Keratinocyte (primary cell): ENCODE data around the gene CNTRL.

Experiments
- EZH2 ChIP-seq: IDR thresholded peaks from one replicate; pipeline ENCODE4 v1.6.1; 2012; ENCODE audit warnings: inconsistent platforms, mild to moderate bottlenecking, low read length, moderate library complexity
- TF ChIP-seq, protein P1 (sequence below), 3 experiments: IDR thresholded peaks in 1 of 3; conservative IDR thresholded peaks in 1 of 3; optimal IDR thresholded peaks in 1 of 3; 2 replicates in 2 of 3; 3 replicates in 1 of 3; pipeline versions ENCODE3 to v1.5.1; 2011; ENCODE audit warnings: low read length in 3 of 3, mild to moderate bottlenecking in 3 of 3, moderate library complexity in 2 of 3, control low read depth in 1 of 3, inconsistent platforms in 1 of 3; ENCODE audit not compliant: insufficient read depth in 2 of 3; ENCODE audit errors: extremely low read depth in 1 of 3

DNA sequence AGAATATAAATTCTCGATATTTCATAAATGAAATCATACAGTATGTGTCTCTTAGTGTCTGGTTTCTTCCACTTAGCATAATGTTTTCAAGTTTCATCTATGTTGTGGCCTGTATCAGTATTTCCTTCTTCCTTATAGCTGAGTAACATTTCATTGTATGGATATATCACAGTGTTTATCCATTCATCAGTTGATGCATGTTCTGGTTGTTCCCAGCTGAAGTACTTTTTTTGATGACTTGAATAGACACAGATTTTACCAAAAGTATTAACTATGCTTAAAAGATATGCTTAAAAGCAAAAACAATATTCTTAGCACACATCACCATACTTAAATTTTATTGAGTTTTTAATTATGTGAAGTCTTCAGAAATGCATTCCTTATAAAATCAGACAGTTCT lies 114.3 kb downstream of the CNTRL start:
- TF ChIP-seq, protein P1, sequence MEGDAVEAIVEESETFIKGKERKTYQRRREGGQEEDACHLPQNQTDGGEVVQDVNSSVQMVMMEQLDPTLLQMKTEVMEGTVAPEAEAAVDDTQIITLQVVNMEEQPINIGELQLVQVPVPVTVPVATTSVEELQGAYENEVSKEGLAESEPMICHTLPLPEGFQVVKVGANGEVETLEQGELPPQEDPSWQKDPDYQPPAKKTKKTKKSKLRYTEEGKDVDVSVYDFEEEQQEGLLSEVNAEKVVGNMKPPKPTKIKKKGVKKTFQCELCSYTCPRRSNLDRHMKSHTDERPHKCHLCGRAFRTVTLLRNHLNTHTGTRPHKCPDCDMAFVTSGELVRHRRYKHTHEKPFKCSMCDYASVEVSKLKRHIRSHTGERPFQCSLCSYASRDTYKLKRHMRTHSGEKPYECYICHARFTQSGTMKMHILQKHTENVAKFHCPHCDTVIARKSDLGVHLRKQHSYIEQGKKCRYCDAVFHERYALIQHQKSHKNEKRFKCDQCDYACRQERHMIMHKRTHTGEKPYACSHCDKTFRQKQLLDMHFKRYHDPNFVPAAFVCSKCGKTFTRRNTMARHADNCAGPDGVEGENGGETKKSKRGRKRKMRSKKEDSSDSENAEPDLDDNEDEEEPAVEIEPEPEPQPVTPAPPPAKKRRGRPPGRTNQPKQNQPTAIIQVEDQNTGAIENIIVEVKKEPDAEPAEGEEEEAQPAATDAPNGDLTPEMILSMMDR (optimal IDR thresholded peaks at IDR 0.05 in 1 of 3, IDR thresholded peaks at IDR 0.05 in 1 of 3, conservative IDR thresholded peaks at IDR 0.05 in 1 of 3; ENCODE audit: extremely low read depth in 1 of 3, insufficient read depth in 2 of 3, low read length in 3 of 3) = no peak
- no peak for TF ChIP-seq EZH2
